NB4 (cell line): Measurements from ENCODE around the gene YARS1.
"Not testable (repeated sequence)": the region's sequence is repeated elsewhere in the genome, so short reads cannot be mapped to it uniquely, and the experiment has no call there.

ENCODE experiments used
- MYC ChIP-seq: IDR thresholded peaks from 2 replicates; pipeline ENCODE4 v1.6.1; 2011; ENCODE audit warnings: low read depth, low read length
- POLR2A ChIP-seq: IDR thresholded peaks from 2 replicates; pipeline ENCODE4 v1.6.1; 2011; ENCODE audit warnings: mild to moderate bottlenecking; ENCODE audit not compliant: insufficient read length; ENCODE audit errors: extremely low read depth
- TF ChIP-seq, protein P1 (sequence below): IDR thresholded peaks from one replicate; pipeline ENCODE4 v1.5.1; 2012; ENCODE audit warnings: low read depth, low read length
- TF ChIP-seq, protein P2 (sequence below): IDR thresholded peaks from 2 replicates; pipeline ENCODE4 v1.6.1; 2011; ENCODE audit warnings: low read depth, low read length

DNA sequence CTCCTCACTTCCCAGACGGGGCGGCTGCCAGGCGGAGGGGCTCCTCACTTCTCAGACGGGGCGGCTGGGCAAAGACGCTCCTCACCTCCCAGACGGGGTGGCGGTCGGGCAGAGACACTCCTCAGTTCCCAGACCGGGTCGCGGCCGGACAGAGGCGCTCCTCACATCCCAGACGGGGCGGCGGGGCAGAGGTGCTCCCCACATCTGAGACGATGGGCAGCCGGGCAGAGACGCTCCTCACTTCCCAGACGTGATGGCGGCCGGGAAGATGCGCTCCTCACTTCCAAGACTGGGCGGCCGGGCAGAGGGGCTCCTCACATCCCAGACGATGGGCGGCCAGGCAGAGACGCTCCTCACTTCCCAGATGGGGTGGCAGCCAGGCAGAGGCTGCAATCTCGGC is 12.7 kb downstream of the YARS1 start:
- TF ChIP-seq, protein P1, sequence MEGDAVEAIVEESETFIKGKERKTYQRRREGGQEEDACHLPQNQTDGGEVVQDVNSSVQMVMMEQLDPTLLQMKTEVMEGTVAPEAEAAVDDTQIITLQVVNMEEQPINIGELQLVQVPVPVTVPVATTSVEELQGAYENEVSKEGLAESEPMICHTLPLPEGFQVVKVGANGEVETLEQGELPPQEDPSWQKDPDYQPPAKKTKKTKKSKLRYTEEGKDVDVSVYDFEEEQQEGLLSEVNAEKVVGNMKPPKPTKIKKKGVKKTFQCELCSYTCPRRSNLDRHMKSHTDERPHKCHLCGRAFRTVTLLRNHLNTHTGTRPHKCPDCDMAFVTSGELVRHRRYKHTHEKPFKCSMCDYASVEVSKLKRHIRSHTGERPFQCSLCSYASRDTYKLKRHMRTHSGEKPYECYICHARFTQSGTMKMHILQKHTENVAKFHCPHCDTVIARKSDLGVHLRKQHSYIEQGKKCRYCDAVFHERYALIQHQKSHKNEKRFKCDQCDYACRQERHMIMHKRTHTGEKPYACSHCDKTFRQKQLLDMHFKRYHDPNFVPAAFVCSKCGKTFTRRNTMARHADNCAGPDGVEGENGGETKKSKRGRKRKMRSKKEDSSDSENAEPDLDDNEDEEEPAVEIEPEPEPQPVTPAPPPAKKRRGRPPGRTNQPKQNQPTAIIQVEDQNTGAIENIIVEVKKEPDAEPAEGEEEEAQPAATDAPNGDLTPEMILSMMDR, result not testable (repeated sequence)
- TF ChIP-seq, protein P2, sequence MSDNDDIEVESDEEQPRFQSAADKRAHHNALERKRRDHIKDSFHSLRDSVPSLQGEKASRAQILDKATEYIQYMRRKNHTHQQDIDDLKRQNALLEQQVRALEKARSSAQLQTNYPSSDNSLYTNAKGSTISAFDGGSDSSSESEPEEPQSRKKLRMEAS, result not testable (repeated sequence)
- not testable (repeated sequence) for TF ChIP-seq POLR2A, MYC
